HFF-Myc (cell line): ENCODE data around the gene PTGES3L.
"Not testable (repeated sequence)": the region's sequence is repeated elsewhere in the genome, so short reads cannot be mapped to it uniquely, and the experiment has no call there.

Experiments used
- DNase-seq: peaks from one replicate; pipeline ENCODE4 v3.0.0-alpha.2; 2011; ENCODE audit warnings: low read depth; ENCODE audit errors: extremely low read depth
- H3K4me3 ChIP-seq: replicated peaks from 2 replicates; pipeline ENCODE4 v1.5.1; 2011; ENCODE audit warnings: low read depth, mild to moderate bottlenecking, control low read depth, low read length
- CTCF ChIP-seq: IDR thresholded peaks from 2 replicates; pipeline ENCODE4 v1.5.1; 2012; ENCODE audit warnings: mild to moderate bottlenecking, low read depth, low read length, control low read depth; ENCODE audit errors: missing control alignments

The PTGES3L gene

DNA sequence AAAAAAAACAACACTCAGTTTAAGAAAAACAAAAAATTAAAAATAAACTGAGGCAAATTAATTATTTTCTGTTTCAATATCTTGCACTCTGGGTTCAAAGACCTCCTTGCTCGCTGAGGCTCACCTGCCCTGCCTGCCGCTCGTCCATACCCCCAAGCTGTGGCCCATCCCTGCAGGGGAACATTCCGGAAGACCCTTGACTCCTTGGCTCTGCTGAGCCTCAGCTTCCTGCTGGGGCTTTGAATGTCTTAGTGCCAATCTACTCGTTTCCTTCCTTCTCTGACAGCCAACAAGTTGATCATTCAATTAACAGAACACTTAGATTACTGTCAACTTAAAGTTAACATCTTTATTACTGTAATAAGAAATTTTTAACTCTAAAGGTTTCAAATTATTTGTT is 55.0 kb downstream of the PTGES3L start:
- no peak for TF ChIP-seq CTCF
- no peak overlapping the region for H3K4me3 ChIP-seq
- no peak for DNase-seq

DNA sequence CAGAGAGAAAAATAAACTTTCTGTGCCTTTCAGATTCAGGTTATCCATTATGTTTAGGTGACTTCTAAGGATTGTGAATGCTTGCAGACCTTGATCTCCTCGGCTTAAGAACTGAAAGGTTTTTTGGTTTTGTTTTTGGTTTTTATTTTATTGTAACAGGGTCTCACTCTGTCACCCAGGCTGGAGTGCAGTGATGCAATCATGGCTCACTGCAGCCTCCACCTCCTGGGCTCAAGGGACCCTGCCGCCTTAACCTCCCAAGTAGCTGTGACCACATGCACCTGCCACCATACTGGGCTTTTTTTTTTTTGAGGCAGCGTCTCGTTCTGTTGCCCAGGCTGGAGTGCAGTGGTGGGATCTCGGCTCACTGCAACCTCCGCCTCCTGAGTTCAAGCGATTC is 56.4 kb downstream of the PTGES3L start:
- not testable (repeated sequence) for H3K4me3 ChIP-seq, DNase-seq

- no peak overlapping the region for H3K4me3 ChIP-seq
- TF ChIP-seq CTCF, result no peak
- DNase-seq, result no peak
Measured at GRCh38 chr17:42922294-42922693, 57.6 kb downstream of the PTGES3L start.

- DNase-seq, result no peak
Measured at GRCh38 chr17:42920922-42921321, 59.0 kb downstream of the PTGES3L start.

DNA sequence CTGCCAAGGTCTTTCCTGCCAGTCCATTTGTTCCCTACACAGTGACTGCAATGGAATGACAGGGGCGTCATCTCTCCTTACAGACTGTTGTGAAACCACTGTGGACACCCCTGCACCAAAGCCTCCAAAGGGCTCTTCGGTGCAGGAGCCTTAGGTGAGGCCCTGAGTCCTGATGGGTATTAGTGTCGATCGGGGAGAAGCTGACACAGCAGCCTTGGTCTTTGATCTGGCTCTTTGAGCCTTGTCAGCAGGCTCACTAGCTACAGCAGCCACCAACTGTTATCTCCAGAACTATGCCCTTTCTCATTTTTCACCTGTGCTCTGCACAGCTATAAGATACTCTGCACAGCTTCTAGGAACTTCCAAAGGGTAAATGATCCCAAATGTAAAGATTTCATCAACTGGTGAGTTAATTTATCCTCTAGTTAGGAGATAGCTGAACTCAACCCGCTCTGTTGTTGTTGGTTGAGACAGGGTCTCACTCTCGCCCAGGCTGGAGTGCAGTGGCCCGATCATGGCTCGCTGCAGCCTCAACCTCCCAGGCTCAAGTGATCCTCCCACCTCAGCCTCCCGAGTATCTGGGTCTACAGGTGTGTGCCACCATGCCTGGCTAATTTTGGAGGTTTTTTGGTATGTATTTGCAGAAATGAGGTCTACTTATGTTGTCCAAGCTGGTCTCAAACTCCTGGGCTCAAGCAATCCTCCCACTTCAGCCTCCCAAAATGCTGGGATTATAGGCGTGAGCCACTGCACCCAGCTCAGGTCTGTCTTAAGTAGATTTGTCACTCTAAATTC is 59.6 kb downstream of the PTGES3L start:
- DNase-seq, result no peak
- H3K4me3 ChIP-seq, result no peak overlapping the region
- no peak for TF ChIP-seq CTCF

More at GRCh38 chr17:42920922-42921321, 59.0 kb downstream of the PTGES3L start:
- no peak for TF ChIP-seq CTCF
- no peak overlapping the region for H3K4me3 ChIP-seq

DNA sequence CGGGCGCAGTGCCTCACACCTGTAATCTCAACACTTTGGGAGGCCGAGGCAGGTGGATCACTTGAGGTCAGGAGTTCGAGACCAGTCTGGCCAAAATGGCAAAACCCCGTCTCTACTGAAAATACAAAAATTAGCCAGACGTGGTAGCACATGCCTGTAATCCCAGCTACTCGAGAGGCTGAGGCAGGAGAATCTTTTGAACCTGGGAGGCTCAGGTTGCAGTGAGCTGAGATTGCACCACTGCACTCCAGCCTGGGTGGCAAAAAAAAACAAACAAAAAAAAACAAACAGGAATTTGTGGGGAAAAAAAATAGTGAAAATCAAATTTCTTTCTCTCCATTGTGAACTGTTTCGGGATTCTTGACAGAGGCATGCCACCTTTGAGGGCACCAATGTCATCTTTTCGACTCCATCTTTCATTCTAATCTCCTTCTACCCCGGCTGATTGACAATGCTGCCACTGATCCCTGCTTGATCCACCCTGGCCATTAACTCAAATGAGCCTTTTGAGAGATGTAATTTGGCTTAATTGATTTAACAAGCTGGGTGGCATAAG is 60.3 kb downstream of the PTGES3L start:
- not testable (repeated sequence) for H3K4me3 ChIP-seq, DNase-seq

GRCh38 chr17:42918902-42919521 is 60.9 kb downstream of the PTGES3L start:
- no peak overlapping the region for H3K4me3 ChIP-seq
- TF ChIP-seq CTCF, result no peak
- DNase-seq, result no peak
